ENCODE measurements around the gene CCDC30.

- no peak for TF ChIP-seq EZH2 (IDR thresholded peaks at IDR 0.05; ENCODE audit: borderline replicate concordance)
- TF ChIP-seq CTCF (IDR thresholded peaks at IDR 0.05; ENCODE audit: poor library complexity) = no peak
- TF ChIP-seq EZH2phosphoT487 (IDR thresholded peaks at IDR 0.05; ENCODE audit: low read depth, severe bottlenecking, unreplicated experiment) = no peak
Observed at GRCh38 chr1:42524330-42524729, 61.2 kb downstream of the CCDC30 start.

Measured in hepatocyte (in vitro differentiated cells).